SK-N-SH (cell line): ENCODE data around the gene CBX3. TPM values are rescaled to one million over a fixed set of nuclear protein-coding genes. Genes with fewer than 3 reads are reported as not detected.

Source experiments
- CTCF ChIA-PET: fragments of 300-600, 350-600 bp; formaldehyde crosslinking; extraction: SDS; loops from one replicate; lab custom pipeline; 2021; lab: Yijun Ruan, JAX
- POLR2A ChIA-PET: fragments of 350-600 bp; sonication (Branson Sonifier 250); formaldehyde crosslinking; extraction: SDS; loops from one replicate; lab custom pipeline; 2020; ENCODE audit warnings: antibody characterized with exemption, inconsistent platforms; lab: Yijun Ruan, JAX
- DNase-seq: peaks from one replicate; pipeline ENCODE4 v3.0.0; 2012
- H2AFZ ChIP-seq: fragments of 200-600 bp; sonication (generic); 2 replicates; pipeline ENCODE4 v1.8.1; 2016; ENCODE audit warnings: antibody characterized with exemption, mild to moderate bottlenecking, low read depth
- H3F3A ChIP-seq: fragments of 200-600 bp; sonication (generic); replicated peaks from 2 replicates; pipeline ENCODE3; 2016; ENCODE audit warnings: antibody characterized with exemption, mild to moderate bottlenecking; ENCODE audit not compliant: insufficient read depth
- H3K27ac ChIP-seq, 2 experiments: fragments of 200-500 bp in 1 of 2; fragments of 200-600 bp in 1 of 2; sonication (Bioruptor generic) in 1 of 2; sonication (generic), shearing (Covaris generic) in 1 of 2; 2 replicates each; pipeline versions ENCODE4 v1.5.1 to v1.6.1; 2014 to 2016; ENCODE audit warnings: low read depth in 2 of 2, inconsistent platforms in 1 of 2, low read length in 1 of 2, mild to moderate bottlenecking in 1 of 2, mixed read lengths in 1 of 2
- H3K27me3 ChIP-seq: fragments of 200-600 bp; sonication (generic), shearing (Covaris generic); 2 replicates; pipeline ENCODE4 v1.6.1; 2016; ENCODE audit warnings: mixed run types; ENCODE audit not compliant: insufficient read depth
- H3K36me3 ChIP-seq, 2 experiments: fragments of 200-500 bp in 1 of 2; fragments of 200-600 bp in 1 of 2; sonication (Bioruptor generic) in 1 of 2; sonication (generic) in 1 of 2; replicated peaks in 1 of 2; 2 replicates each; pipeline versions ENCODE3 to v1.5.1; 2014 to 2016; ENCODE audit warnings: low read length in 1 of 2, mild to moderate bottlenecking in 1 of 2; ENCODE audit not compliant: insufficient read depth in 2 of 2, control insufficient read depth in 1 of 2
- H3K4me1 ChIP-seq, 2 experiments: fragments of 200-500 bp in 1 of 2; fragments of 200-600 bp in 1 of 2; sonication (Bioruptor generic) in 1 of 2; sonication (generic), shearing (Covaris generic) in 1 of 2; 2 replicates each; pipeline versions ENCODE4 v1.5.1 to v1.6.1; 2014 to 2016; ENCODE audit warnings: low read depth in 1 of 2, low read length in 1 of 2, mixed run types in 1 of 2; ENCODE audit not compliant: insufficient read depth in 2 of 2, control insufficient read depth in 1 of 2
- H3K4me2 ChIP-seq: fragments of 200-600 bp; sonication (generic), shearing (Covaris generic); 2 replicates; pipeline ENCODE4 v1.6.1; 2017; ENCODE audit warnings: mixed run types
- H3K4me3 ChIP-seq, 2 experiments: fragments of 200-500 bp in 1 of 2; fragments of 200-600 bp in 1 of 2; sonication (Bioruptor generic) in 1 of 2; sonication (generic), shearing (Covaris generic) in 1 of 2; 2 replicates each; pipeline versions ENCODE4 v1.5.1 to v1.8.1; 2014 to 2016; ENCODE audit warnings: low read depth in 2 of 2, inconsistent platforms in 1 of 2, low read length in 1 of 2, mild to moderate bottlenecking in 1 of 2, mixed read lengths in 1 of 2, moderate library complexity in 1 of 2
- H3K79me2 ChIP-seq: fragments of 200-600 bp; sonication (generic); 2 replicates; pipeline ENCODE4 v1.8.1; 2017; ENCODE audit warnings: mild to moderate bottlenecking; ENCODE audit not compliant: insufficient read depth
- H3K9ac ChIP-seq: fragments of 200-600 bp; sonication (generic); 2 replicates; pipeline ENCODE4 v1.6.1; 2017; ENCODE audit warnings: mixed run types
- H3K9me2 ChIP-seq: fragments of 200-600 bp; sonication (generic); 2 replicates; pipeline ENCODE4 v1.6.1; 2017; ENCODE audit warnings: mixed run types
- H3K9me3 ChIP-seq: fragments of 200-600 bp; sonication (generic); 2 replicates; pipeline ENCODE4 v1.6.1; 2017; ENCODE audit warnings: mixed run types, mild to moderate bottlenecking, moderate library complexity
- H4K20me1 ChIP-seq: fragments of 200-600 bp; sonication (generic); 2 replicates; pipeline ENCODE4 v1.6.1; 2017; ENCODE audit warnings: mild to moderate bottlenecking, mixed run types; ENCODE audit not compliant: insufficient read depth
- ELF1 ChIP-seq: IDR thresholded peaks from 2 replicates; pipeline ENCODE4 v1.4.0; 2012
- GABPA ChIP-seq: IDR thresholded peaks from 2 replicates; pipeline ENCODE4 v1.4.0; 2012; ENCODE audit warnings: low read depth, mild to moderate bottlenecking
- NRF1 ChIP-seq: IDR thresholded peaks from 2 replicates; pipeline ENCODE4 v1.6.1; 2012; ENCODE audit warnings: low read depth, mild to moderate bottlenecking, low read length
- POLR2AphosphoS5 ChIP-seq: IDR thresholded peaks from 2 replicates; pipeline ENCODE4 v1.6.1; 2012; ENCODE audit warnings: low read depth, low read length
- RAD21 ChIP-seq: IDR thresholded peaks from 2 replicates; pipeline ENCODE4 v1.6.1; 2012; ENCODE audit warnings: mild to moderate bottlenecking, low read length
- RXRA ChIP-seq: IDR thresholded peaks from 2 replicates; pipeline ENCODE4 v1.4.0; 2012; ENCODE audit warnings: low read depth, mild to moderate bottlenecking, borderline replicate concordance
- SIN3A ChIP-seq: IDR thresholded peaks from 2 replicates; pipeline ENCODE4 v1.6.1; 2012; ENCODE audit warnings: low read depth, mild to moderate bottlenecking, low read length, moderate library complexity, borderline replicate concordance
- SMC3 ChIP-seq: IDR thresholded peaks from 2 replicates; pipeline ENCODE4 v1.6.1; 2012; ENCODE audit warnings: low read depth, low read length, improper control_type of control experiment
- TCF12 ChIP-seq: IDR thresholded peaks from 2 replicates; pipeline ENCODE4 v1.4.0; 2012
- YY1 ChIP-seq: IDR thresholded peaks from 2 replicates; pipeline ENCODE4 v1.4.0; 2012; ENCODE audit warnings: low read depth, mild to moderate bottlenecking
- WGBS: methylation state at CpG from one replicate; pipeline ENCODE4 v1.1.6; 2017; ENCODE audit warnings: low lambda C conversion rate; 5-methylcytosine and 5-hydroxymethylcytosine counted together
- polyA plus RNA-seq, 3 experiments: library from polyadenylated mRNA; depleted of rRNA; stranded (reverse); fragments of >200 nt; gene quantifications; 2 replicates each; pipeline ENCODE4 v1.2.3, GENCODE V29; 2012
- TF ChIP-seq, protein P1 (sequence below): fragments of 150-350 bp; IDR thresholded peaks from 2 replicates; pipeline ENCODE4 v1.6.1; 2017; ENCODE audit warnings: antibody characterized with exemption, low read length, low read depth, borderline replicate concordance
- TF ChIP-seq, protein P2 (sequence below): IDR thresholded peaks from 2 replicates; pipeline ENCODE4 v1.4.0; 2012; ENCODE audit warnings: low read depth
- TF ChIP-seq, protein P3 (sequence below): fragments of 200-600 bp; sonication (generic); IDR thresholded peaks from 2 replicates; pipeline ENCODE4 v1.6.1; 2017; ENCODE audit warnings: antibody characterized with exemption, mild to moderate bottlenecking, moderate library complexity
- TF ChIP-seq, protein P4 (sequence below): IDR thresholded peaks from 2 replicates; pipeline ENCODE4 v1.6.1; 2012; ENCODE audit warnings: mild to moderate bottlenecking, low read depth, low read length, moderate library complexity

Gene CBX3
- polyA plus RNA-seq, 1 of the 3 experiments (the other 2 are of a cell fraction), result 97.0 TPM

DNA sequence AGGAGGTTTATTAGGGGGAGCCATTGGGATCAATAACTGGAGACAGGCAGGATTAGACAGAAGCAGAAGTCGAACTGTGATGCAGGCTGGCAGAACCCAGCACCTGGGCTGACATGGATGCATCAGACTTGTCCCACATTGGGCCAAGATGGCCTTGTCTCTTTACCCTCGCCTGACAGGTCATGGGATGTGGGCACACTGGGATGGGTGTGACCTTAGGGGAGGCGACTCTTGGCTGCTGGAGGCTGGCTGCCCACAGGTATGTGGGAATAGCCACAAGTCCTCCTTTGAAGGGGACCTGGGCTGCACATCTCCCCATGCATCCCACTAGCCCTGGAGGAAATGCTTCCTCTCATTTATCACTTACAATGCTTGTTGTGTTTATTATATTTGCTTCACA is 32.3 kb upstream of the CBX3 start:
- 60% methylated on average over 3 of the region's 3 CpGs for WGBS

More for the DNA sequence above, 32.3 kb upstream of the CBX3 start:
- H3K9ac ChIP-seq, result no peak overlapping the region
- no peaks in the 10 kb centered on the region for H3K9me3 ChIP-seq
- no peak overlapping the region for H2AFZ ChIP-seq
- no peak for DNase-seq
- H3K9me2 ChIP-seq, result no peaks in the 10 kb centered on the region
- H3K36me3 ChIP-seq, result peaks cover 0 to 6% of the 10 kb centered on the region in 2 experiments
- peaks cover 16% of the 10 kb centered on the region; the same call in 1 of the 2 replicates for H3K79me2 ChIP-seq
- H3K4me1 ChIP-seq, result peaks cover 0 to 3% of the 10 kb centered on the region in 2 experiments; a peak in 1 of 4 replicates
- no peaks in the 10 kb centered on the region for H4K20me1 ChIP-seq
- no peaks in the 10 kb centered on the region for H3K27me3 ChIP-seq
- H3K4me3 ChIP-seq, result no peak overlapping the region
- POLR2A ChIA-PET, result no interaction called here
- peaks cover 5% of the 10 kb centered on the region for H3F3A ChIP-seq
- CTCF ChIA-PET, result interaction anchor here (1.2 to 1.7 kb wide), 2 partner anchors 30 to 80 kb away, joined by 3 read pairs; no protein-coding TSS in a partner anchor
- TF ChIP-seq, protein P1, sequence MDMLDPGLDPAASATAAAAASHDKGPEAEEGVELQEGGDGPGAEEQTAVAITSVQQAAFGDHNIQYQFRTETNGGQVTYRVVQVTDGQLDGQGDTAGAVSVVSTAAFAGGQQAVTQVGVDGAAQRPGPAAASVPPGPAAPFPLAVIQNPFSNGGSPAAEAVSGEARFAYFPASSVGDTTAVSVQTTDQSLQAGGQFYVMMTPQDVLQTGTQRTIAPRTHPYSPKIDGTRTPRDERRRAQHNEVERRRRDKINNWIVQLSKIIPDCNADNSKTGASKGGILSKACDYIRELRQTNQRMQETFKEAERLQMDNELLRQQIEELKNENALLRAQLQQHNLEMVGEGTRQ, result no peak
- TF ChIP-seq YY1 (no peak), SIN3A (no peak), ELF1 (no peak), POLR2AphosphoS5 (no peak), RAD21 (no peak), GABPA (no peak), SMC3 (no peak), TCF12 (no peak), NRF1 (no peak), RXRA (no peak)
- TF ChIP-seq, protein P2, sequence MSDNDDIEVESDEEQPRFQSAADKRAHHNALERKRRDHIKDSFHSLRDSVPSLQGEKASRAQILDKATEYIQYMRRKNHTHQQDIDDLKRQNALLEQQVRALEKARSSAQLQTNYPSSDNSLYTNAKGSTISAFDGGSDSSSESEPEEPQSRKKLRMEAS, result no peak
- TF ChIP-seq, protein P3, sequence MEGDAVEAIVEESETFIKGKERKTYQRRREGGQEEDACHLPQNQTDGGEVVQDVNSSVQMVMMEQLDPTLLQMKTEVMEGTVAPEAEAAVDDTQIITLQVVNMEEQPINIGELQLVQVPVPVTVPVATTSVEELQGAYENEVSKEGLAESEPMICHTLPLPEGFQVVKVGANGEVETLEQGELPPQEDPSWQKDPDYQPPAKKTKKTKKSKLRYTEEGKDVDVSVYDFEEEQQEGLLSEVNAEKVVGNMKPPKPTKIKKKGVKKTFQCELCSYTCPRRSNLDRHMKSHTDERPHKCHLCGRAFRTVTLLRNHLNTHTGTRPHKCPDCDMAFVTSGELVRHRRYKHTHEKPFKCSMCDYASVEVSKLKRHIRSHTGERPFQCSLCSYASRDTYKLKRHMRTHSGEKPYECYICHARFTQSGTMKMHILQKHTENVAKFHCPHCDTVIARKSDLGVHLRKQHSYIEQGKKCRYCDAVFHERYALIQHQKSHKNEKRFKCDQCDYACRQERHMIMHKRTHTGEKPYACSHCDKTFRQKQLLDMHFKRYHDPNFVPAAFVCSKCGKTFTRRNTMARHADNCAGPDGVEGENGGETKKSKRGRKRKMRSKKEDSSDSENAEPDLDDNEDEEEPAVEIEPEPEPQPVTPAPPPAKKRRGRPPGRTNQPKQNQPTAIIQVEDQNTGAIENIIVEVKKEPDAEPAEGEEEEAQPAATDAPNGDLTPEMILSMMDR, result no peak
- TF ChIP-seq, protein P4, sequence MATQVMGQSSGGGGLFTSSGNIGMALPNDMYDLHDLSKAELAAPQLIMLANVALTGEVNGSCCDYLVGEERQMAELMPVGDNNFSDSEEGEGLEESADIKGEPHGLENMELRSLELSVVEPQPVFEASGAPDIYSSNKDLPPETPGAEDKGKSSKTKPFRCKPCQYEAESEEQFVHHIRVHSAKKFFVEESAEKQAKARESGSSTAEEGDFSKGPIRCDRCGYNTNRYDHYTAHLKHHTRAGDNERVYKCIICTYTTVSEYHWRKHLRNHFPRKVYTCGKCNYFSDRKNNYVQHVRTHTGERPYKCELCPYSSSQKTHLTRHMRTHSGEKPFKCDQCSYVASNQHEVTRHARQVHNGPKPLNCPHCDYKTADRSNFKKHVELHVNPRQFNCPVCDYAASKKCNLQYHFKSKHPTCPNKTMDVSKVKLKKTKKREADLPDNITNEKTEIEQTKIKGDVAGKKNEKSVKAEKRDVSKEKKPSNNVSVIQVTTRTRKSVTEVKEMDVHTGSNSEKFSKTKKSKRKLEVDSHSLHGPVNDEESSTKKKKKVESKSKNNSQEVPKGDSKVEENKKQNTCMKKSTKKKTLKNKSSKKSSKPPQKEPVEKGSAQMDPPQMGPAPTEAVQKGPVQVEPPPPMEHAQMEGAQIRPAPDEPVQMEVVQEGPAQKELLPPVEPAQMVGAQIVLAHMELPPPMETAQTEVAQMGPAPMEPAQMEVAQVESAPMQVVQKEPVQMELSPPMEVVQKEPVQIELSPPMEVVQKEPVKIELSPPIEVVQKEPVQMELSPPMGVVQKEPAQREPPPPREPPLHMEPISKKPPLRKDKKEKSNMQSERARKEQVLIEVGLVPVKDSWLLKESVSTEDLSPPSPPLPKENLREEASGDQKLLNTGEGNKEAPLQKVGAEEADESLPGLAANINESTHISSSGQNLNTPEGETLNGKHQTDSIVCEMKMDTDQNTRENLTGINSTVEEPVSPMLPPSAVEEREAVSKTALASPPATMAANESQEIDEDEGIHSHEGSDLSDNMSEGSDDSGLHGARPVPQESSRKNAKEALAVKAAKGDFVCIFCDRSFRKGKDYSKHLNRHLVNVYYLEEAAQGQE, result no peak
- TF ChIP-seq, all 33 proteins: peak for 0
- H3K27ac ChIP-seq, result no peak overlapping the region
- no peak overlapping the region for H3K4me2 ChIP-seq
